Colon (tissue), 2 donors: ENCODE measurements around the gene POLQ.
A peak's percentile ranks its signal among the peaks of the same experiment; 100 is the strongest.
"Not testable (repeated sequence)": the region's sequence is repeated elsewhere in the genome, so short reads cannot be mapped to it uniquely, and the experiment has no call there.

Experiments used
- FAIRE-seq: peaks from 2 replicates; lab custom pipeline; 2012; peaks lifted over from hg19 to GRCh38; lab: Jason Lieb, UNC
- donor health status: control.
- donor health status: control.

POLQ gene

GRCh38 chr3:121508389-121508788, 37.4 kb downstream of the POLQ start:
- no peak for FAIRE-seq

- no peak for FAIRE-seq
These were observed 40.5 kb downstream of the POLQ start for GRCh38 chr3:121505256-121505655.

DNA sequence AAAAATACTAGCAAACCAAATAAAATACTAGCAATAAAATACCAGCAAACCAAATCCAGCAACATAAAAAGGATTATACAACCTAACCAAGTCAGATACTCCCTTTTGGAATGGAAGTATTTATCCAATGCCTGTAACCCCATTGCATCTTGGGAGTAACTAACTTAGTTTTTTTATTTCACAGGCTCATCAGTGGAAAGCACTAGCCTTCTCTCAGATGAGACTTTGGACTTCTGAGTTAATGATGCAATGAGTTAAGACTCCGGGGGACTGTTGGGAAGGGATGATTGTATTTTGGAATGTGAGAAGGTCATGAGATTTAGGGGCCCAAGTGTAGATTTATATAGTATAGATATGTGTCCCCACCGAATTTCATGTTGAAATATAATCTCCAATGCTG, 41.2 kb downstream of the POLQ start:
- no peak for FAIRE-seq

GRCh38 chr3:121496786-121497185, 49.0 kb downstream of the POLQ start:
- no peak for FAIRE-seq

GRCh38 chr3:121493431-121493830, 52.4 kb downstream of the POLQ start:
- FAIRE-seq, result no peak

DNA sequence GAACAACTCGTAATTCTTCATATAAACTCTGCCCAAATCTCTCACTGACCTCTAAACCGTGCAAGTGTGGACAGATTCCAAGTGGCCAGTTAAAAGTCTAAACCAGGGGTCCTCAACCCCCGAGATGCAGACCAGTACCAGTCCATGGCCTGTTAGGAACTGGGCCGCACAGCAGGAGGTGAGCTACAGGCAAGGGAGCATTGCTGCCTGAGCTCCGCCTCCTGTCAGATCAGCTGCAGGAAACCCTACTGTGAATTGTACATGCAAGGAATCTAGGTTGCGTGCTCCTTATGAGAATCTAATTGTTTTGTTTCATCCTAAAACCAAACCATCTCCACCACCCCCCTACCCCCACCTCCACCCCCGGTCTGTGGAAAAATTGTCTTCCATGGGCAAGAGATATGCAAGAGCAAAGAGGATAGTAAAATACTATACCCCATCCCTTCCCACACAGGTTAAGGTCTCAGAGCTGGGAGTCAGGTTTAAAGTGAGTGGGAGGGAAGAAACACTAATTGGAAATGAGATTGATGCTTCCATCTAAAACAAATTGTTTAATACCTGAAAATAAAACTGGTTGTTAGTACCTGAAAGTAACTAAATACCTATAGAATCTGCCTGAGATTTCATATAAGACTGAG, 54.0 kb downstream of the POLQ start:
- FAIRE-seq, result no peak

- no peak for FAIRE-seq
These were observed 55.6 kb downstream of the POLQ start for GRCh38 chr3:121490161-121490560.

- no peak for FAIRE-seq
These were observed 57.2 kb downstream of the POLQ start for GRCh38 chr3:121488628-121489027.

- FAIRE-seq, result no peak
These were observed 62.5 kb downstream of the POLQ start for GRCh38 chr3:121483290-121483689.

DNA sequence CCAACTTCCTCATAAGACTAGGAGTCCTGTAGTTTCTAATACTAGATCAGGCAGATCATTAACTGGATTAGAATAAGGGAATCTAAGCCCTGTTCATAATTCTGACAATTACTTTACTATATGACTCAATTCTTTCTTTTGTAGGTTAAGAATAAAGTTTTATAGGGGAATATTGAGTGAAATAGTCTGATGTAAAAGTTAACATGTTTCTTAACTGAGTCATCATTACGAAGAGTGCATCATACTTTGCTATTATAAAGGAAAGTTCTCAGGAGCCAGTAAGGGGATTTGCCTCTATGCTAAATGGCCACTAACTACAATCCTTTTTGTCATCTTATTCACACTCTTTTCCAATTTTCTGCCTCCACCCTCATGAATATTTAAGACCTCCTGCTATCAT, 63.1 kb downstream of the POLQ start:
- no peak for FAIRE-seq

- FAIRE-seq, result no peak
These were observed 64.5 kb downstream of the POLQ start for GRCh38 chr3:121481106-121481880.

- no peak for FAIRE-seq
These were observed 68.2 kb downstream of the POLQ start for GRCh38 chr3:121477589-121477988.

- FAIRE-seq, result no peak
These were observed 72.8 kb downstream of the POLQ start for GRCh38 chr3:121473001-121473400.

DNA sequence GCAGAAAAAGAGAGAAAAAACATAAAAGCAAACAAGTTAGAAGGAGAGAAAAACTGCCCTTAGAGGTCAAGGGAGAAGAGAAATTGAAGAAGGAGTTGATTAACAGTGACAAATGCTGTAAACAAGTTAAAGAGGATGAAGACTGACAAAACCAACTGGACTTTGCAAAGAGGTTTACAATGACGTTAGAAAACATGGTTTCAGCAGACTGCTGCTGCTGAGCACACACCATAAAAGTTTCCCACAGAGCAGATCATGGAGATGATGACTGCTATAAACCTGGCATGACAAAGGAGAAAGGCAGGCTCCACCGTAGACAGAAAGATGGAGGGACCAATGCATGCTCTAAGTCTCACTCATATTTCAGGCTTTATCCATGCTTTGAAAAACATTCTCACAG, 78.7 kb downstream of the POLQ start:
- FAIRE-seq, result no peak

- peak; percentile 66 for FAIRE-seq
These were observed 82.0 kb downstream of the POLQ start for GRCh38 chr3:121463745-121464144.

DNA sequence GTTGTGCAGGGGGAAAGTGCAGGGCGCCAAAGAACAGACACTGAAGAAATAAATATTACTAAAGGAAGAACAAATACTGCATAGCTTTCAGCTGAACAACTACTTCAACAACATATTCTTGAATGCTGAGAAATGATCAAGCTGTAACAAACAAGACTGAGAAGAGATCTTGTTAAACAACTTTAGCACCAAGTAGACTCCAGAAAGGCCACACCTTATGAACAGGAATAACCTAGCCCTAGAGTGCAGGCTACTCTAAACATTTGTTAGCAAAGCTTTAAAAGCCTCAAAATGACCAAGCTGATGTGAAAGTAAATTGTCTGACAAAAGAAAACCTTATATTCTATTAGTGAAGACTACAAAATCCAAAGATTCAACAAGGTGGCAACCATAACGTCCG, 83.2 kb downstream of the POLQ start:
- no peak for FAIRE-seq

- FAIRE-seq, result not testable (repeated sequence)
These were observed 94.0 kb downstream of the POLQ start for GRCh38 chr3:121451752-121452151.

DNA sequence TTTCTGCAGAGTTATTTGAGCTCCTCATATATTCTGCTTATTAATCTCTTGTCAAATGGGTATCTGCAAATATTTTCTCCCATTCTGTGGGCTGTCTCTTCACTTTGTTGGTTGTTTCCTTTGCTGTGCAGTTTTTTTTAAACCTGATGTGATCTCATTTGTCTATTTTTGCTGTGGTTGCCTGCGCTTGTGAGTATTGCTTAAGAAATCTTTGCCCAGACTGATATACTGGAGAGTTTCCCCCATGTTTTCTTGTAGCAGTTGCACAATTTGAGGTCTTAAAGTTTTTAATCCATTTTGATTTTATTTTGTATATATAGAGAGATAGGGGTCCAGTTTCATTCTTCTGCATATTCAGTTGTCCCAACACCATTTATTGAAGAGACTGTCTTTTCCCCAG, 102.3 kb downstream of the POLQ start:
- no peak for FAIRE-seq

GRCh38 chr3:121436641-121437040, 109.1 kb downstream of the POLQ start:
- FAIRE-seq, result no peak

DNA sequence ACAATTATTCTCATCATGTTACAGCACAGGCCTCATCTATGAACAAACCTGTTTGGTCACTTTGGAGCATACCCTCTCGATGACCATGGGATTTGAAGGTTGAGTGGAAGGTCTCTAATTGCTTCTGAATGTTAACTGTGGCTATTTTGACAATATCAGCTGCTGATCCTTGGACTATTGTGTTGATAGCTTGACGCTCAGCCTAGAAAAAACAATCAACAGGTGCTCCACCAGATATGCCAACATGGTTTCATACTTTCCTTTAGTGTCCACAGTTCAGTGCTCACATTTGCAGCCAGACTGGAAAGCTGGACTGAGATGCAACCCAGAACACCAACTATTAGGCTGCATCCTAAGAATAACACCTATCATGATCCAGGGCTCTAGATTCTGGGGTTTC, 109.7 kb downstream of the POLQ start:
- no peak for FAIRE-seq

DNA sequence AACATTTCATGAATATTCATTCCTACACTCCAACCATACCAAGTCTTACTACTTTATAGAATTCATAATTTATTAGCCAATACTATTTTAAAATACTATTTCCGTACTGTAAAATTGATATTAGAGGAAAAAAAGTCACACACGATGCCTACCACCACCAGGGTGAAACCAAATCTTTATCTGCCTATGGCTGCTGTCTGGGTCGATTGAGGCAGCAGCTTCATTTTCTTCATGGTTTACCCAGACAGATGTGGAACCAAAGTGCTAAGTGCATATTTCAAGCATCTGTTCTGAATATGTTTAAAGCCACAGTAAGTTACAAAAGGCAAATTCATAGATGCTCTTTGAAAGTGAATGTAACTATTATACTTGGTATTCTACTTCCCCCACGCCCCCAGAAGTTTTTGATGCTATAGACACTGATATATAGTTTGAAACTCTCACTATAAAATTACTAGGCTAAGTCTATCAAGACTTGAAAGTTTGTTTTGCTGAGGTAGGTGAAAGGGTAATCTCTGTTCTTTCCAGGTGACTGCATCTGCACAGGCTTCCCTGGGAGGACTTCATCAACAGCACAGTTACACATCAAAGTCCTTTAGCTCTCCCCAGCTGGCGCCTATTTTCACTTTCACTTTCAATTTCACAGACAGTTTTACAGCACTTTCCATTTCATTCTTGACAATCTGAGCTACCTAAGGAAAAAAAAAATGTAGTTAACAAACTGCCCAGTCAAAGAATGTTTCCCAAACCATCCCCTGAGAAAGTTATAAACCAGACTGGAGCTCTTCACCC, 113.9 kb downstream of the POLQ start:
- FAIRE-seq, result no peak

DNA sequence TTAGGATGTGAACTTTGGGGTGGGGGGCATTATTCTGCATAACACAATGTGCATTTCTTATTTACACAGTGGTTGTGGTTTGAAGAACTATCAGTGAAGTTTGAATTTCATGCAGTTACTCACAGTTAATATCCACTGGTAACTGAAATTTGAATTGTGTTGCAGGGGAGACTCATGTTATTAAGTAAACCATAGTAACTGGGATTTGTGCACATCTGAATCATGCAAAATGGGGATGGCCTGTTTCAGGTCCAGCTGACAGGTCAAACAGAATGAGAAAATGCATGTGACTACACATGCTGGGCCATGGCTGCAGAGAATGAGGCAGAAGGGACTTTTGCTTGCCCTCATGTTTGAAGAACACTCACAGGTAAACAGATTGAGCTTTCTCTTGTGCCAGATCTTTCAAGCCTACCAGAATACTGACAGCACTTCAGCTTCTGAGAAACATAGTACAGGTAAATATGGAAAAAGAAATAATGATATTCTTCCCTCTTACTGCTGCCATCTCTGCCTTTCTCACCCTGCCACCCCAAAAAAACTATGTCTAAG, 115.0 kb downstream of the POLQ start:
- no peak for FAIRE-seq

DNA sequence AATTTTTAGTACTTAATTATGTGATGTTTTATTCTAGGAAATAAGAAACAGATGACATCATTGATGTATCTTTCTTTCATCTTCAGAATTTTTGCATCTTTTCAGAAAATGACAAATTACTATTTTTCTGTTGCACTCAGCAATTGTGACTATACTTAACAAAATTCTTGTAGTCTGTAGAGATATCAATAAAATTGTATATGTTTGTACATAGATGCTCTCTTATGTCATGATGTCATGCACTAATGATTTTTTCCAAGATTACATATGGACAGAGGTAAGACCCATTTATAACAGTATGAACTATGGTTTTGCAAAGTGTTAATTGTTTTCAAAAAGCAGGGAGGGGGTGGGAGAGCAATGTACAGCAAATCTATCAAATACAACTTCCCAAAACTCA, 121.2 kb downstream of the POLQ start:
- no peak for FAIRE-seq
